Inflammatory macrophage treated with lipopolysaccharide for 4 hours (primary cell): ENCODE results near the gene GABRP.
"Not testable (repeated sequence)": the region's sequence is repeated elsewhere in the genome, so short reads cannot be mapped to it uniquely, and the experiment has no call there.

Experiments used
- DNase-seq: peaks from one replicate; pipeline ENCODE4 v3.0.0-alpha.2; 2020

GABRP gene

GRCh38 chr5:170756691-170757090 lies 26.8 kb upstream of the GABRP start:
- DNase-seq, result no peak

GRCh38 chr5:170757182-170757601 lies 26.3 kb upstream of the GABRP start:
- DNase-seq, result peak; percentile 0

GRCh38 chr5:170757669-170758068 lies 25.9 kb upstream of the GABRP start:
- no peak for DNase-seq

- no peak for DNase-seq
Measured at GRCh38 chr5:170758481-170758880, 25.0 kb upstream of the GABRP start.

GRCh38 chr5:170760113-170760512 lies 23.4 kb upstream of the GABRP start:
- DNase-seq, result no peak

GRCh38 chr5:170761048-170761707 lies 22.3 kb upstream of the GABRP start:
- no peak for DNase-seq

- DNase-seq, result no peak
Measured at GRCh38 chr5:170761708-170762066, 21.8 kb upstream of the GABRP start.

GRCh38 chr5:170762298-170762697 lies 21.2 kb upstream of the GABRP start:
- DNase-seq, result not testable (repeated sequence)

- DNase-seq, result not testable (repeated sequence)
Measured at GRCh38 chr5:170765868-170766267, 17.7 kb upstream of the GABRP start.

GRCh38 chr5:170769246-170769645 lies 14.3 kb upstream of the GABRP start:
- DNase-seq, result no peak

GRCh38 chr5:170769898-170770416 lies 13.6 kb upstream of the GABRP start:
- DNase-seq, result no peak

- DNase-seq, result no peak
Measured at GRCh38 chr5:170771496-170771895, 12.0 kb upstream of the GABRP start.

- no peak for DNase-seq
Measured at GRCh38 chr5:170773024-170773985, 10.2 kb upstream of the GABRP start.

- no peak for DNase-seq
Measured at GRCh38 chr5:170774831-170775230, 8.7 kb upstream of the GABRP start.

- no peak for DNase-seq
Measured at GRCh38 chr5:170781946-170782345, 1.6 kb upstream of the GABRP start.

GRCh38 chr5:170782438-170782837 lies 1.1 kb upstream of the GABRP start:
- no peak for DNase-seq

- no peak for DNase-seq
Measured at GRCh38 chr5:170785416-170785815, 1.9 kb downstream of the GABRP start.

GRCh38 chr5:170787216-170787615 lies 3.7 kb downstream of the GABRP start:
- no peak for DNase-seq

- DNase-seq, result no peak
Measured at GRCh38 chr5:170788626-170789304, 5.2 kb downstream of the GABRP start.

- peak; percentile 45 for DNase-seq
Measured at GRCh38 chr5:170791325-170791954, 7.9 kb downstream of the GABRP start.

GRCh38 chr5:170792878-170793277 lies 9.4 kb downstream of the GABRP start:
- no peak for DNase-seq

GRCh38 chr5:170795154-170795553 lies 11.6 kb downstream of the GABRP start:
- no peak for DNase-seq

GRCh38 chr5:170805666-170806065 lies 22.1 kb downstream of the GABRP start:
- no peak for DNase-seq
